DOHH2 (cell line): ENCODE data around the gene NOC4L.

Source experiments
- H3F3A ChIP-seq: fragments of 200-600 bp; sonication (generic), shearing (Covaris generic); 2 replicates; pipeline ENCODE4 v1.6.0; 2016; ENCODE audit warnings: antibody characterized with exemption, mild to moderate bottlenecking; ENCODE audit not compliant: control insufficient read depth, insufficient read depth
- H3K27ac ChIP-seq: fragments of 200-600 bp; sonication (generic); 2 replicates; pipeline ENCODE4 v1.5.1; 2014; ENCODE audit warnings: low read depth, mild to moderate bottlenecking, low read length, moderate library complexity
- H3K27me3 ChIP-seq: fragments of 200-600 bp; sonication (generic); 2 replicates; pipeline ENCODE4 v1.6.1; 2014; ENCODE audit warnings: mild to moderate bottlenecking, low read length, mixed read lengths; ENCODE audit not compliant: control insufficient read depth
- H3K36me3 ChIP-seq: fragments of 200-600 bp; sonication (generic); 2 replicates; pipeline ENCODE4 v1.6.1; 2014; ENCODE audit warnings: mild to moderate bottlenecking, low read length, moderate library complexity, mixed read lengths; ENCODE audit not compliant: control insufficient read depth
- H3K4me1 ChIP-seq: fragments of 200-600 bp; sonication (generic); 2 replicates; pipeline ENCODE4 v1.6.1; 2014; ENCODE audit warnings: mild to moderate bottlenecking, low read length, mixed read lengths; ENCODE audit not compliant: control insufficient read depth
- H3K4me2 ChIP-seq: fragments of 200-600 bp; sonication (generic); 2 replicates; pipeline ENCODE4 v1.6.0; 2014; ENCODE audit warnings: mild to moderate bottlenecking, low read length, moderate library complexity
- H3K4me3 ChIP-seq: fragments of 200-600 bp; sonication (generic); 2 replicates; pipeline ENCODE4 v1.5.1; 2014; ENCODE audit warnings: mild to moderate bottlenecking, low read length, mixed read lengths
- H3K79me2 ChIP-seq: fragments of 200-600 bp; sonication (generic); 2 replicates; pipeline ENCODE4 v1.6.1; 2014; ENCODE audit warnings: mild to moderate bottlenecking, low read length, mixed read lengths; ENCODE audit not compliant: control insufficient read depth
- H3K9me2 ChIP-seq: fragments of 200-600 bp; sonication (generic); replicated peaks from 2 replicates; pipeline ENCODE4 v1.6.1; 2014; ENCODE audit warnings: mild to moderate bottlenecking, low read length, mixed read lengths; ENCODE audit not compliant: control insufficient read depth
- H3K9me3 ChIP-seq: fragments of 200-600 bp; sonication (generic); 2 replicates; pipeline ENCODE4 v1.6.1; 2014; ENCODE audit warnings: antibody characterized with exemption, low read length, mixed read lengths; ENCODE audit not compliant: control insufficient read depth, insufficient read depth
- H4K20me1 ChIP-seq: fragments of 200-600 bp; sonication (generic); 2 replicates; pipeline ENCODE4 v1.6.0; 2014; ENCODE audit warnings: low read depth, mild to moderate bottlenecking, antibody characterized with exemption, low read length, moderate library complexity; ENCODE audit not compliant: control insufficient read depth, insufficient read depth
- EZH2phosphoT487 ChIP-seq: fragments of 200-600 bp; sonication (generic); IDR thresholded peaks from 2 replicates; pipeline ENCODE4 v1.6.1; 2017; ENCODE audit warnings: borderline replicate concordance, mild to moderate bottlenecking, antibody characterized with exemption, low read length, moderate library complexity, mixed read lengths
- TF ChIP-seq, protein P1 (sequence below): fragments of 200-600 bp; sonication (generic); IDR thresholded peaks from one replicate; pipeline ENCODE4 v1.5.1; 2014; ENCODE audit warnings: antibody characterized with exemption, mild to moderate bottlenecking, low read depth, low read length; ENCODE audit not compliant: poor library complexity, severe bottlenecking

The NOC4L gene

DNA sequence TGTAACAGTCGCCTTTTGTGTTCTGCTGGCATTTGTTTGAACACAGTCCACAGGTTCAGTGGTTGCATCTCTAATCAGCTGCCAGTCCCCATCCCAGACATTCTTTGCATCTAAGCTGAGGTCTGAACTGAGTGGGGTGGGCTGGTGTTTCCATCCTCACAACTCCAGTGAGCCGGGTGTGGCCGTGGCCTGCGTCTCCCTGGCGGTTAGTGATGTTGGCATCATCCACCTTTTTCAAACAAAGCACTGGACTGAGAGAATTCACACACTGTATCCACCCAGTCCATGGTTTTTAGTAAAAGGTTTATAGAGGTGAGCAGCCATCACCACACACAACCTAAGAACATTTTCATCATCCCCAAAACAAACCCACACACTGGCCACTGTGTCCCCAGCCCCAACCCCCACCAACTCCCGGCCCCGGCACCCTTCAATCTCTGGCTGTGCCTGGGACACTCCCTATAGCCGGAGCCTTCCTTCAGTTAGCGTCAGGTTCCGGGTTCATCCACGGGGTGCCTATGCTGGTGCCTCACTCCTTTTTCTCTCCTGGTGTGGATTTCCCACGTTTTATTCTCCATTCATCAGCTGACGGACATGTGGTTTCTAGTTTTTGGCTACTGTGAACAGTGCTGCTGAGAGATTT is 6.7 kb upstream of the NOC4L start:
- H3K27me3 ChIP-seq: no peaks in the 10 kb centered on the region
- peaks cover 12% of the 10 kb centered on the region for H3K79me2 ChIP-seq
- H3K4me2 ChIP-seq: no peak overlapping the region
- H3K9me2 ChIP-seq: no peaks in the 10 kb centered on the region
- peaks cover 11% of the 10 kb centered on the region; the same call in 1 of the 2 replicates for H3F3A ChIP-seq
- no peak overlapping the region for H3K4me3 ChIP-seq
- H3K4me1 ChIP-seq: peaks cover 4% of the 10 kb centered on the region; the same call in 1 of the 2 replicates
- peaks cover 44% of the 10 kb centered on the region for H3K36me3 ChIP-seq
- H3K9me3 ChIP-seq: no peaks in the 10 kb centered on the region
- no peaks in the 10 kb centered on the region for H4K20me1 ChIP-seq
- no peak overlapping the region for H3K27ac ChIP-seq
- TF ChIP-seq, protein P1, sequence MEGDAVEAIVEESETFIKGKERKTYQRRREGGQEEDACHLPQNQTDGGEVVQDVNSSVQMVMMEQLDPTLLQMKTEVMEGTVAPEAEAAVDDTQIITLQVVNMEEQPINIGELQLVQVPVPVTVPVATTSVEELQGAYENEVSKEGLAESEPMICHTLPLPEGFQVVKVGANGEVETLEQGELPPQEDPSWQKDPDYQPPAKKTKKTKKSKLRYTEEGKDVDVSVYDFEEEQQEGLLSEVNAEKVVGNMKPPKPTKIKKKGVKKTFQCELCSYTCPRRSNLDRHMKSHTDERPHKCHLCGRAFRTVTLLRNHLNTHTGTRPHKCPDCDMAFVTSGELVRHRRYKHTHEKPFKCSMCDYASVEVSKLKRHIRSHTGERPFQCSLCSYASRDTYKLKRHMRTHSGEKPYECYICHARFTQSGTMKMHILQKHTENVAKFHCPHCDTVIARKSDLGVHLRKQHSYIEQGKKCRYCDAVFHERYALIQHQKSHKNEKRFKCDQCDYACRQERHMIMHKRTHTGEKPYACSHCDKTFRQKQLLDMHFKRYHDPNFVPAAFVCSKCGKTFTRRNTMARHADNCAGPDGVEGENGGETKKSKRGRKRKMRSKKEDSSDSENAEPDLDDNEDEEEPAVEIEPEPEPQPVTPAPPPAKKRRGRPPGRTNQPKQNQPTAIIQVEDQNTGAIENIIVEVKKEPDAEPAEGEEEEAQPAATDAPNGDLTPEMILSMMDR: no peak
- no peak for TF ChIP-seq EZH2phosphoT487

DNA sequence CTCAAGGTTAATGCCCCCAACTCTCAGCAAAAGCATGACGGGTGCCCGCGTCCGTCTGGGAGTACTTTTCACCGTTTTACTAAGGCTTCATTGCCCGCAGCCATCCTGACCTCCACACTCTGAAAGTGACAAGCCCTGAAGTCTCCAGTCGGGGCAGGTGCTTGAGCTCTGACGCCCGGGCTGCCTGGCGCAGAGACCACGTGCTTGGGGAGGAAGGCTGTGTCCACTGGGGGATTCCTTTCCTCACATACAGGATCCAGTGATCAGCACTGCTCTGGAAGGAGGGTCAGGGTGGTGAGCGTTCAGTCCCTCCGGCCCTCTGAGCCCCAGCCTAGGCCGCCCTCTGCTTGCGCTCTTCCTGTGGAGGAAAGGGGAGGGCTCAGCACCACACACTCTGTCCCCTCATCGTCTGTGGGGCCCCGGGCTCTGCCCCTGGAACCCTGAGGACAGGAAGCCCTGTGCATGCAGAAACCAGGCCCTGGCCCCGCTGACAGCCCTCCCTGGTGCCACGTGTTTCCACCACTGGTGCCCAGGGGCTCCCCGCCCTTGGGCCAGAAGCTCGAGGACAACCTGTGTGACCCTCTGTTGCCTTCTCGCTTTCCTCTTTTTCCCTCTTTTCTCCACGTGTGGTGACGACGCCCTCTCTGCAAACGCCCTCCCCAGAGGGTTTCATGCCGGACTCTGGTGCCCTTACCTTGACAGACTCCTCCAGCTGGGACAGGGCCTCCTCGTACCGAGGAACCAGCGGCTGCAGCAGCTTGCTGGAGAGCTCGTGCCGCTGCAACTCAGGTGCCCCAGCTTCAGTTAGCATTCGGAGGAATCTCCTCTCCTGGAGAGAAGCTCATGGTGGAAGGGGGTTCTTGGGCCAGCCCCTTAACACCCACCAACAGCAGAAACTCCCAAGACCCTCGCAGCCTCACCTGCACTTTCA is 5.1 kb upstream of the NOC4L start:
- peaks cover 49% of the 10 kb centered on the region for H3K36me3 ChIP-seq
- H3K27ac ChIP-seq: no peak overlapping the region
- peaks cover 28% of the 10 kb centered on the region for H3K79me2 ChIP-seq
- H3K4me1 ChIP-seq: peaks cover 10% of the 10 kb centered on the region; the same call in 1 of the 2 replicates
- H3F3A ChIP-seq: peaks cover 11% of the 10 kb centered on the region; the same call in 1 of the 2 replicates
- H3K27me3 ChIP-seq: no peaks in the 10 kb centered on the region
- H3K4me3 ChIP-seq: no peak overlapping the region
- no peaks in the 10 kb centered on the region for H4K20me1 ChIP-seq
- H3K9me2 ChIP-seq: no peaks in the 10 kb centered on the region
- H3K4me2 ChIP-seq: no peak overlapping the region
- H3K9me3 ChIP-seq: no peaks in the 10 kb centered on the region
- TF ChIP-seq, protein P1: no peak
- TF ChIP-seq EZH2phosphoT487: no peak

DNA sequence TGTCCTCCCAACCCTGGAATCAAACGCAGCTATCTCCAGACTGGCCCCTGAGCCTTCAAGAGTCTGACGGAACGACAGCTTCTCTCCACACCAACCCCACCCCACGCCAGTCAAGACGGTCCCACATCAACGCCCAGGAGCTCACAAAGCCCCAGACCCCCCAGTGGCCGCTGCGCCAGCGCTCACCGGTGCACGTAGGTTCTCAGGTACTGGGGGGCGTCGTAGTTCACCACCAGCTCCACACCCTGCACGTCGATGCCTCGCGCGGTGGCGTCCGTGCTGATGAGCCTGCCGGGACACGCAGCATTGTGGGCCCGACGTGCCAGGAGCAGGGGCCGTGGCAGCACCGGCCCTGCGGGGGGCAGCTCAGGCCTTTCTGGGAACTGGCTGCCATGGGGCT is 4.3 kb upstream of the NOC4L start:
- H4K20me1 ChIP-seq: peaks cover 4% of the 10 kb centered on the region
- H3K9me2 ChIP-seq: no peaks in the 10 kb centered on the region
- H3K79me2 ChIP-seq: peaks cover 36% of the 10 kb centered on the region
- no peak overlapping the region for H3K4me2 ChIP-seq
- H3K36me3 ChIP-seq: peaks cover 53% of the 10 kb centered on the region
- TF ChIP-seq, protein P1: no peak
- TF ChIP-seq EZH2phosphoT487: no peak
- H3K27me3 ChIP-seq: no peaks in the 10 kb centered on the region
- peaks cover 11% of the 10 kb centered on the region for H3K4me1 ChIP-seq
- H3K27ac ChIP-seq: no peak overlapping the region
- H3K4me3 ChIP-seq: no peak overlapping the region
- peaks cover 11% of the 10 kb centered on the region; the same call in 1 of the 2 replicates for H3F3A ChIP-seq
- no peaks in the 10 kb centered on the region for H3K9me3 ChIP-seq
